Melanocyte of skin (primary cell): ENCODE measurements around the gene CCDC9B. TPM values are rescaled to one million over a fixed set of nuclear protein-coding genes. Genes with fewer than 3 reads are reported as not detected.

Source experiments
- total RNA-seq, 2 donors: library from RNA; depleted of rRNA; stranded (reverse); fragments of >200 nt; gene quantifications; 2 replicates each; pipeline ENCODE4 v1.2.3, GENCODE V29; 2012

Gene CCDC9B
- 10 to 100 TPM; 30.3 to 39.9 TPM for total RNA-seq

DNA sequence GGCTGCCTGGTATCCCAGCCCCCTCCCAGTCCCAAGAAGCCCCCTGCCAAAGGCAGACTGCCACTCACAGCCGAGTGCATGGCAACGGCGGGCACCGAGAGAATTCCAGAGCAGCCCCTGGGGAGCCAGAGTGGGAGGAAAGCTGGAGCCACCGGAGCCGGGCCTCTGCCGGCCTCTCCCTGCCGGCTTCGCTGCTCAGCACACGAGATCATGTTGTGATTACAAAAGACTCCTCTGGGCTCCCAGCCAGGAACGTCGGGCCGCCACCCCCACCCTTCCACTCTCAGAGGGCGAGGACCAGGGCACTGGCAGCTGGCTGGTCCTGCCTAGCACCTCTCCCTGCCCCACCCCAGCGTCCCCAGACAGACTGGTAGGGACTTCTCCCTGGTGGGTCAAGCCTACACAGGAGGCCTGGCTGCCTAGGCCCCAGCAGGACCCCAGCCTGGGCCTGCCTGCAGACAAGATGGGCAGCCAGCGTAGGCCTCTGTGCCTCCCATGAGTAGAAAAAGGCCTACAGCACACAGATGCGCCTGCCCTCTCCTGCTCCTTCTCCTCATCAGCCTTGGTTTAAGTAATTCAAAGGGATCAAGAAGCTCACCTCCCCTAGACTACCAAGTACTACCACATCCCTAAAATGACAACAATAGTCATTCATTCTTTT is at the start of gene CCDC9B:
Gene CCDC9B, minus strand, starts transcription at position 200 of the 661 bp plus-strand sequence. Its CDS starts 120 bp downstream, at position 80.

DNA sequence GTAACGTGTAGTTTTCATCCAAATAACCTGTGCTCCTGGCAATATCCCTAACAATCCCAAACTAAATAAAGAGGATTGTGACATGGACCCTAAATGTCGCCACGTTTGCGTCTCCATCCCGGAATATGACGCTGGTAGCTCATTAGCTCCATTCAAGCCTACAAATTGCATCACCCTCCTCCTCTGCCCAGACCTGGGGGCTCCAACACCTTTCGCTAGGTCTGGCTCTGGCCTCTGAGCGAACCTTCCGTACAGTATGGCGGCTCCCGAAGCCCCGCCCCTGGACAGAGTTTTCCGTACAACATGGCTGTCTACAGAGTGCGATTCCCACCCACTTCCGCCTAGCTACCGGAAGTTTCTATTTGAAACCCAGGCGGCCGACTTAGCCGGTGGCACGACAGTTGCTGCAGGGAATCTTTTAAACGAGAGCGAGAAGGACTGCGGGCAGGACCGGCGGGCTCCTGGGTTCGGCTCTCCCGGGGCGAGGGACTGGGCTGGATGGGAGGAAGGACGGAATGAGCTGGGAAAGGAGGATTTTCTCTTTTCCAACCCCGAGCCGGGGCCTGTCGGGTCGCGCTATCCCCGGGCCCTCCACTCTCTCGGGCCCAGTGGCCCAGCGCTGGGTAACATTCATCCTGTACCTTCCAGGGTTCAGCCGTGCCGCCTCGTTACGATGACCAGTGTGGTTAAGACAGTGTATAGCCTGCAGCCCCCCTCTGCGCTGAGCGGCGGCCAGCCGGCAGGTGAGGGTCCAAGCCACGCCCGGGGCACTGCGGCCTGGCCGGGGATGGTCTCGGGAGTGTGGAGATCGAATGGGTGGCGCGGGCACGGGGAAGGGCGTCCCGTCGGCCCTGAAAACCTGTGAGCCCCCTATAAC is 42.1 kb upstream of the CCDC9B start, which contains the start of gene KNSTRN:
Gene KNSTRN, plus strand, starts transcription at position 142 of the 877 bp plus-strand sequence. Its CDS starts 115 bp downstream, at position 257.

DNA sequence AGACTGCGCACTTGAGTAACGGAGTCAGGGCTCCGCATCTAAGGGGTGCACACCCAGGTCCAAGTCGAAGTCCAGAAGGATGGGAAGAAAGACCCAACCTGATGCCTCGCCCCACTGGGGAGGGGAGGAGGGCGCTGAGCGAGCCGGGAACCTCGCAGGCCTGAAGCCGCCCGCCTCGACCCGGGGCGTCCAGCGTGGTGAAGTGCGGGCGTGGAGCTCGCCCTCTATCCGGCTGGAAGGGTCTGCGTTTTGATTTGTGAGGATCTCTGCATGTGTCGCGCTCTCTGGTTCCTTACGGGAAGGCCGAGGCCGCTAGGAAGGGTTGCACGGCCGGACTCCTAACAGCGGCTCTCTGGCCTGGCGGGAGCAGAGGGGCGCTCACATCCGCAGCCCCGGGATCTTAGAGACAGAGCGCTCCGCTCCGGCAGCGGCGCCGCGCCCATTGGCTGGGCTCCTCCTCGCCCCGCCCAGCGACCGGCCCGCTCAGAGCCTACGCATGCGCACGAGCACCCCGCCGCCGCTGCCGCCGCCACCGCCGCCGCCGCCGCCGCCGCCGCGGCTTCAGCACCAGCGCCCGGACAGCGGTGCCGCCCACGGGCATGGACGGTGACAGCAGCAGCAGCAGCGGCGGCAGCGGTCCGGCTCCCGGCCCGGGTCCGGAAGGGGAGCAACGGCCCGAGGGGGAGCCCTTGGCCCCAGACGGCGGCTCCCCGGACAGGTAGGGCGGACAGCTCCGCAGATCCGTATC is 17.2 kb upstream of the CCDC9B start, which contains the start of gene DISP2:
Gene DISP2, plus strand, starts transcription at position 497 of the 748 bp plus-strand sequence. Its CDS starts 103 bp downstream, at position 600.

DNA sequence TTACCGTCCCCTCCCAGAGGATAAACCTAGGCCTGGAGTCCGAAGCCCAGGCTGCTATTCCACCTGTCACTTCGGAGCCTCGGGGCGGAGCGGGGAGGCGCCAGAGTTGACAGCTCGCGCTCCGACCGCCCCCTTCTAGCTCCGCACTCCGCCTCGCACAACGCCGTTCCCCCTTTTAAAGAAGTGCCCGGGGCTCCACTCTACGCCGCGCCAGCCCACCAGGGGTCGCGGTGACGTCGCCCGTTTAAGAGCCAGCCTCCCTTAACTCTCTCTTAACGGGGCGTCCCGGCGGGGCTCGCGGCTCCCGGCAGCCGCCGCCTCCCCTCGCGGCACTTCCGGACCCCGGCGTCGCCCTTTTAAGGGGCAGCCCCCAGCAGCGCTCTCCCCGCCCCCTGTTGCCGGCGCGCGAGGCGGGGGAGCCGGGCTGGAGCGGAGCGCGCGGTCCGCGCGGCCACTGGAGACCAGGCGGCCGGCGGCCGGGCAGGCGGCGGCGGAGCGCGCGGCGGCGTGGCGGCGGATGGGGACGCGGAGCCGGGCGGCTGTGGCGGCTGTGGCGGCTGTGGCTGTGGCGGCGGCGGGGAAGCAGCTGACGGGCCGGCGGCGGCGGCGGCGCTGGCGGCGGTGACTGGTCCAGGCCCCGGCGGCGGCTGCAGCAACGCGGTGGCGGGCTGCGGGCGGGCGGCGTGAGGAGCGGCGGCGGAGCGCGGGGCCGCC is 17.3 kb downstream of the CCDC9B start, which contains the start of gene INAFM2:
Gene INAFM2, plus strand, starts transcription at position 454 of the 714 bp plus-strand sequence. CDS start 364 bp downstream, outside the sequence.

DNA sequence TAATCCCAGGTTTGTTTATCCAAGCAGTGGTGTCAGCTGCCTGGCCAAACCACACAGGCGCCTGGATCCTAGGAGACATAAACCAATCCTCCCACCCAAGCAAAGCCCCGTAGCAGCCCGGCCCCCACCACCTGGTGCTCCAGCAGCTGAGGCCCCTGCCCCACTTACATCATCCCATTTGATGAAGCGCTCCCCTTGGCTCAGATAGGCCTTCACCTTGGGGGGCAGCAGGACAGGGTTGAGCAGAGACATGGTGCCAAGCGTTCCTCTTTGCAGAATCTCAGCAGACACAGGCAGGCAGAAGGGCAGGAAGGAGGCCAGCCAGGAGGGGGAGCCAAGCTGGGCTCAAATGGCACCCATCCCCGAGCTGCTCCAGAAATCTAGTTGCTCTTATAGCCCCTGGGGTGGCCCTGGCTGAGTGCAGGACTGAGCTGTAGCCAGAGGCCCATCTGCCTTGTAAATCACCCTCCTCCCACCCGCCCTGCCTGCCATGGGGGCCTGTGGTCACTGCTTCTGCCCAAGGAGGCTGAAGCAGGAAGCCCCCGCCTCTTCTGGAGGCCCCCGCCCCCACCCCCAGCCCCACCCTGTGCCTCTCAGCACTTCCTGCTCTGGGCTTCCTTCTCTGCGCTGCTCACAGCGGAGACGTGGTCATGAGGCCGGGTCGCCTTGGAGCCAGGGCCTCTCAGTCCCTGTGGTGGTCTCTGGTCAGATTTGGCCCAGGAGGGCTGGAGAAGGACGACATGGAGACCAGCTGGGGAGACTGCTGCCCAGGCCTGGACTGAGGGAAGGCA is 33.1 kb downstream of the CCDC9B start, which contains the start of gene PLCB2:
Gene PLCB2, minus strand, starts transcription at position 515 of the 791 bp plus-strand sequence. Its CDS starts 263 bp downstream, at position 252.

DNA sequence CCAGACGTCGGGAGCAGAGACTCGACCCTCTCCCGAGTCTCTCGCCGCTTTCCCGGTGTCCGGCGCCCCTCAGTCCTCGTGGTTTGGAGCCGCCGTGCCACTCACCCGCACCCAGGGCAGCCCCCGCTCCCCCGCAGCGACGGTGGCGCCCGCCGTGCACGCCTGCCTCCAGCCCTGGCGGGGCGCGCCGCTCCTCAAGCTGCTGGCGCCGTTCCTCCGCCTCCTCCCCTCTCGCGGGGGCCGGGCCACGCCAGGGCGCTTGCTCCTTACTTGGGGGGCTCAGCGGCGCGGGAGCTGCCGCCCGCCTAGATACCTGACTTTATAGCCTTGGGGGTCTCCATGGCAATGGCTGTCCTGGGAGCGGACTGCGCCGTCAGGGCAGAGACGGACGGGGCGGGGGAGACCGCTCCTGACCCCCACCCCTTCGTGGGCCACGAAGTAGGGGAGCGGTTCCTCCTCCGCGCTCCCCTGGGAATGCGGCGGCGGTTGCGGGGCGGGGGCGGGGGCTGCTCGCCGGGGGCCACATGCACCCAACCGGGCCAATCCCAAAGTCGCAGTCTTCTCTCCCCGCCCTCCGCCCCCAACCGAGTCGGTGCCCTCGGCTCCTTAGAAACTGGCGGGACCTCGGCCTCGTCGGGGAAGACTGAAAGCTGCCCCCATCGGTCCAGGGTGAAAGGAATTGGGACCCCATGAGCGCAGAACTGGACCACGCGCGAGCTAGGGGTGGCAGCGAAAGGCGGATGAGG is 57.7 kb downstream of the CCDC9B start, which contains the start of gene ANKRD63:
Gene ANKRD63, minus strand, starts transcription at position 196 of the 746 bp plus-strand sequence. CDS start 478 bp downstream, outside the sequence.

Other genes with a start within 250 kb of the CCDC9B start
- 1 to 10 TPM; 2.0 to 3.4 TPM for gene BMF, start 232.1 kb downstream of the CCDC9B start, total RNA-seq
- 10 to 100 TPM; 15.5 to 31.6 TPM for gene BUB1B, start 179.9 kb downstream of the CCDC9B start, total RNA-seq
- gene PAK6, start 101.9 kb downstream of the CCDC9B start, total RNA-seq = 1 to 10 TPM in 1 of 2 donors, under 1 TPM in 1; 1.00 to 1.4 TPM
- gene ANKRD63, start 57.9 kb downstream of the CCDC9B start, total RNA-seq = not detected
- gene PLCB2, start 33.0 kb downstream of the CCDC9B start, total RNA-seq = 1 to 10 TPM; 1.0 to 3.3 TPM
- 10 to 100 TPM in 1 of 2 donors, 1 to 10 TPM in 1; 5.2 to 10.7 TPM for gene INAFM2, start 17.2 kb downstream of the CCDC9B start, total RNA-seq
- gene PHGR1, start 10.1 kb upstream of the CCDC9B start, total RNA-seq = not detected
- gene DISP2, start 17.3 kb upstream of the CCDC9B start, total RNA-seq = under 1 TPM; 0.33 to 0.69 TPM
- gene KNSTRN, start 41.8 kb upstream of the CCDC9B start, total RNA-seq = 100 to 1,000 TPM in 1 of 2 donors, 10 to 100 TPM in 1; 36.1 to 115 TPM
- gene IVD, start 64.9 kb upstream of the CCDC9B start, total RNA-seq = 10 to 100 TPM; 33.6 to 40.6 TPM
- gene BAHD1, start 100.0 kb upstream of the CCDC9B start, total RNA-seq = 1 to 10 TPM; 8.7 to 9.3 TPM
- 1 to 10 TPM; 8.9 to 9.7 TPM for gene CHST14, start 130.0 kb upstream of the CCDC9B start, total RNA-seq
- gene CCDC32, start 224.1 kb upstream of the CCDC9B start, total RNA-seq = 10 to 100 TPM; 21.0 to 23.1 TPM
- gene RPUSD2, start 228.4 kb upstream of the CCDC9B start, total RNA-seq = 10 to 100 TPM in 1 of 2 donors, 1 to 10 TPM in 1; 10.0 to 17.3 TPM